GM19395 (cell line): ENCODE data around the gene TNIP1.
A peak's percentile ranks its signal among the peaks of the same experiment; 100 is the strongest.

Experiments used
- ATAC-seq: cut with Tn5 transposase; IDR thresholded peaks from one replicate; pipeline ENCODE4 v1.9.1; 2021; ENCODE audit warnings: mild to moderate bottlenecking, moderate library complexity; ENCODE audit not compliant: unreplicated experiment

Gene TNIP1

GRCh38 chr5:151026088-151026487 lies 54.7 kb downstream of the TNIP1 start:
- ATAC-seq, result no peak

- ATAC-seq, result no peak
Measured at GRCh38 chr5:151025250-151025606, 55.6 kb downstream of the TNIP1 start.

- ATAC-seq, result no peak
Measured at GRCh38 chr5:151024440-151025249, 56.2 kb downstream of the TNIP1 start.

- ATAC-seq, result no peak
Measured at GRCh38 chr5:151023651-151024050, 57.2 kb downstream of the TNIP1 start.

- ATAC-seq, result no peak
Measured at GRCh38 chr5:151023047-151023615, 57.7 kb downstream of the TNIP1 start.

GRCh38 chr5:151022511-151023018 lies 58.3 kb downstream of the TNIP1 start:
- no peak for ATAC-seq

GRCh38 chr5:151021746-151022145 lies 59.1 kb downstream of the TNIP1 start:
- no peak for ATAC-seq

GRCh38 chr5:151020304-151021110 lies 60.3 kb downstream of the TNIP1 start, which contains the start of gene GPX3:
Gene GPX3 (plus strand): TSS chr5:151020591. CDS start chr5:151020655, 64 bp downstream.
- peak; percentile 71 for ATAC-seq

GRCh38 chr5:151019331-151019730 lies 61.5 kb downstream of the TNIP1 start:
- no peak for ATAC-seq

- no peak for ATAC-seq
Measured at GRCh38 chr5:151018846-151019245, 62.0 kb downstream of the TNIP1 start.

- ATAC-seq, result no peak
Measured at GRCh38 chr5:151017897-151018296, 62.9 kb downstream of the TNIP1 start.

- no peak for ATAC-seq
Measured at GRCh38 chr5:151016700-151017099, 64.1 kb downstream of the TNIP1 start.

- no peak for ATAC-seq
Measured at GRCh38 chr5:151015974-151016587, 64.8 kb downstream of the TNIP1 start.

- ATAC-seq, result no peak
Measured at GRCh38 chr5:151014680-151015343, 66.0 kb downstream of the TNIP1 start.

GRCh38 chr5:151012862-151013261 lies 68.0 kb downstream of the TNIP1 start:
- no peak for ATAC-seq

- ATAC-seq, result no peak
Measured at GRCh38 chr5:151008906-151009305, 71.9 kb downstream of the TNIP1 start.

- ATAC-seq, result no peak
Measured at GRCh38 chr5:151008210-151008491, 72.7 kb downstream of the TNIP1 start.

GRCh38 chr5:151007430-151008209 lies 73.2 kb downstream of the TNIP1 start:
- ATAC-seq, result no peak

GRCh38 chr5:151006704-151007334 lies 74.0 kb downstream of the TNIP1 start:
- ATAC-seq, result no peak
